Measurements from ENCODE around the gene MOGAT3.

The MOGAT3 gene

DNA sequence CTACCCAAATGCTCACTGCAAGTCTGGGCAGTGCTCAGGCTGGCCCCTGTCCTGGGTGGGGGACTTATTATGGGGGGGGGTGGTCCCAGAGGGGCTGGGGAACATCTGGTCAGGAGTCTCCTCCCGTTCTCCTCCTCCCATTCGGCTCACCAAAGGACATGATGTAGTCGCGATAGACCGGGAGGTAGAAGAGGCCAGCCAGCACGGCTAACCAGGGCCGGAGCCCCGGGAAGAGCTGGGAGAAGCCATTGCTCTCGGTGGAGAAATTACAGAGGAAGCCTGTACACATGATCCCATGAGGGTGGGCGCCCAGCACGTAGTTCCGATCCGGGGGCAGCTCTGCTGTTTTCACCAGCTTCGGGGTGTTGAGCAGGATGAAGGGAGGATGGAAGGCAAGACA lies 2.4 kb downstream of the MOGAT3 start:
- Histone ChIP-seq H3K9me3 (ENCODE audit: control extremely low read depth in 1 of 5, control insufficient read depth in 4 of 5, insufficient read depth in 2 of 5, low read depth in 1 of 5, low read length in 4 of 5) (no peaks in the 10 kb centered on the region), H3K27ac (ENCODE audit: insufficient read depth in 1 of 2, low read depth in 1 of 2, low read length in 2 of 2, poor library complexity in 1 of 2, severe bottlenecking in 2 of 2) (no peak overlapping the region), H3K36me3 (ENCODE audit: control insufficient read depth in 4 of 4, insufficient read depth in 4 of 4, low read length in 3 of 4) (no peaks in the 10 kb centered on the region), H3K4me3 (ENCODE audit: control insufficient read depth in 1 of 7, extremely low read depth in 1 of 7, insufficient read depth in 4 of 7, low read depth in 2 of 7, low read length in 6 of 7) (no peak overlapping the region), H3K27me3 (replicated peaks in 2 of 5; ENCODE audit: control insufficient read depth in 4 of 5, insufficient read depth in 5 of 5, low read length in 4 of 5) (peaks cover 0 to 51% (median 20%) of the 10 kb centered on the region in 5 experiments), H3K4me1 (ENCODE audit: control extremely low read depth in 1 of 4, control insufficient read depth in 4 of 4, insufficient read depth in 4 of 4, low read length in 3 of 4) (peaks cover 0 to 8% (median 6%) of the 10 kb centered on the region in 4 experiments)
- POLR2A ChIA-PET = no interaction called here
- CTCF ChIA-PET = interaction anchor here (0.9 to 1.3 kb wide), 2 partner anchors 54 to 83 kb away, joined by 3 to 4 read pairs; no protein-coding TSS in a partner anchor
- WGBS (ENCODE audit: insufficient coverage) = 77% methylated on average over 10 of the region's 14 CpGs
- no peak for DNase-seq

DNA sequence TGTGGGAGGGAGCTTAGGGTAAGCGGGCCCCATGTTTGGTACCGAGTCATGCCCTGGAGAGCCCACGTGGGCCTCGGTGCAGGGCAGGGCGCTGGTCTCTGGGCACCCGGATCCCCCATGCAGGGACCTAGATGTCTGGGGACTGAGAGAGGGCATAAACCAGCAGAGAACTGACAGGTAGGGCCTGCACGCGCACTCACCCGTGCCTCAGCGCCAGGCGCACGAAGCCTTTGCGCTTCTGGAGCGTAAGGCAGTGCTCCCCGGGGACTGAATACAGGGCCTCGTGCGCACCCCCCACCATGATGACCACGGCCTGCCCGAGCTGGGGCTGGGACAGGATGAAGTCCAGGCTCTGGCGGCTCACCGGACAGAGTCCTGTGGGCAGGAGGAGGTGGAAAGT lies 2.8 kb downstream of the MOGAT3 start:
- CTCF ChIA-PET = interaction anchor here (1.3 kb wide), 1 partner anchor 54 kb away, joined by 4 read pairs; no protein-coding TSS in a partner anchor
- Histone ChIP-seq H3K9me3 (ENCODE audit: control extremely low read depth in 1 of 5, control insufficient read depth in 4 of 5, insufficient read depth in 2 of 5, low read depth in 1 of 5, low read length in 4 of 5) (no peaks in the 10 kb centered on the region), H3K27ac (ENCODE audit: insufficient read depth in 1 of 2, low read depth in 1 of 2, low read length in 2 of 2, poor library complexity in 1 of 2, severe bottlenecking in 2 of 2) (no peak overlapping the region), H3K4me3 (ENCODE audit: control insufficient read depth in 1 of 7, extremely low read depth in 1 of 7, insufficient read depth in 4 of 7, low read depth in 2 of 7, low read length in 6 of 7) (no peak overlapping the region), H3K36me3 (ENCODE audit: control insufficient read depth in 4 of 4, insufficient read depth in 4 of 4, low read length in 3 of 4) (no peaks in the 10 kb centered on the region), H3K4me1 (ENCODE audit: control extremely low read depth in 1 of 4, control insufficient read depth in 4 of 4, insufficient read depth in 4 of 4, low read length in 3 of 4) (peaks cover 0 to 8% (median 6%) of the 10 kb centered on the region in 4 experiments), H3K27me3 (replicated peaks in 2 of 5; ENCODE audit: control insufficient read depth in 4 of 5, insufficient read depth in 5 of 5, low read length in 4 of 5) (peaks cover 0 to 47% (median 19%) of the 10 kb centered on the region in 5 experiments)
- 72% methylated on average over 17 of the region's 21 CpGs for WGBS (ENCODE audit: insufficient coverage)
- no peak for DNase-seq
- POLR2A ChIA-PET = no interaction called here

DNA sequence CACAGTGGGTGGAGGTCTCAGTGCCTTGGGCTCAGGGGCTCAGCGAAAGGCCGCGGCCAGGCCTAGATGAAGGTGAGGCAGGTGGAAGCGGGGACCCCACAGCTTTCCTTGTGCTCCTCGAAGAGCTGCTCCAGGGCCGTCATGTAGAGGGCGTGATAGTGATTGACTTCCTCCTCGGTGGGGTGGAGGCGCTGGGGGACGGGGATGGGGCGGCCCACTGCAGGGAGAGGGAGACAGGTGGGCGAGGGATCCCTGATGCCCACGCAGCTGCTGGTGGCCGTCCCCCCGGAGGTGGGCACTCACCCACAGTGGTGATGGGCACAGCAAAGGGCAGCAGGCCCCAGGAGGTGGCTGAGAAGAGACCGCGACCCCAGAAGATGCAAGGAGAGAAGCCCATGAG lies 5.0 kb downstream of the MOGAT3 start:
- POLR2A ChIA-PET = no interaction called here
- DNase-seq = no peak
- WGBS (ENCODE audit: insufficient coverage) = 91% methylated on average over 15 of the region's 17 CpGs
- Histone ChIP-seq H3K27me3 (replicated peaks in 2 of 5; ENCODE audit: control insufficient read depth in 4 of 5, insufficient read depth in 5 of 5, low read length in 4 of 5) (peaks cover 0 to 25% (median 8%) of the 10 kb centered on the region in 5 experiments), H3K27ac (ENCODE audit: insufficient read depth in 1 of 2, low read depth in 1 of 2, low read length in 2 of 2, poor library complexity in 1 of 2, severe bottlenecking in 2 of 2) (no peak overlapping the region), H3K4me3 (ENCODE audit: control insufficient read depth in 1 of 7, extremely low read depth in 1 of 7, insufficient read depth in 4 of 7, low read depth in 2 of 7, low read length in 6 of 7) (no peak overlapping the region), H3K9me3 (ENCODE audit: control extremely low read depth in 1 of 5, control insufficient read depth in 4 of 5, insufficient read depth in 2 of 5, low read depth in 1 of 5, low read length in 4 of 5) (no peaks in the 10 kb centered on the region), H3K4me1 (ENCODE audit: control extremely low read depth in 1 of 4, control insufficient read depth in 4 of 4, insufficient read depth in 4 of 4, low read length in 3 of 4) (no peaks in the 10 kb centered on the region), H3K36me3 (ENCODE audit: control insufficient read depth in 4 of 4, insufficient read depth in 4 of 4, low read length in 3 of 4) (no peaks in the 10 kb centered on the region)
- CTCF ChIA-PET = interaction anchor here (1.0 to 7.8 kb wide), 4 partner anchors 8 to 89 kb away, joined by 3 to 76 read pairs (median 4); no protein-coding TSS in a partner anchor

DNA sequence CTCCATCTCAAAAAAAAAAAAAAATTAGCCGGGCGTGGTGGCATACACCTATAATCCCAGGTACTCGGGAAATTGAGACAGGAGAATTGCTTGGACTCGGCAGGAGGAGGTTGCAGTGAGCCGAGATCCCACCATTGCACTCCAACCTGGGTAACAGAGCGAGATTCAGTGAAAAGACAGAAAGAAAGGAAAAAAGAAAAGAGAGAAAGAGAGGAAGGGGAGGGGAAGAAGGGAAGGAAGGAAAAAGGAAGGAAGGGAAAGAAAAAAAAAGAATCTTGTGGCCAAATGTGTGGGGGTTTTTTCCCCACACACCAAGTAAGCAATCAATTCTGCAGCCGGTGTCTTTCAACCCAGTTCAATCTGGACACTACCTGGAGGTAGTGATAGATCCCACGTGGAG lies 11.7 kb downstream of the MOGAT3 start:
- Histone ChIP-seq H3K9me3 (ENCODE audit: control extremely low read depth in 1 of 5, control insufficient read depth in 4 of 5, insufficient read depth in 2 of 5, low read depth in 1 of 5, low read length in 4 of 5) (no peaks in the 10 kb centered on the region), H3K36me3 (ENCODE audit: control insufficient read depth in 4 of 4, insufficient read depth in 4 of 4, low read length in 3 of 4) (no peaks in the 10 kb centered on the region), H3K4me3 (ENCODE audit: control insufficient read depth in 1 of 7, extremely low read depth in 1 of 7, insufficient read depth in 4 of 7, low read depth in 2 of 7, low read length in 6 of 7) (no peak overlapping the region), H3K4me1 (ENCODE audit: control extremely low read depth in 1 of 4, control insufficient read depth in 4 of 4, insufficient read depth in 4 of 4, low read length in 3 of 4) (no peaks in the 10 kb centered on the region), H3K27me3 (replicated peaks in 2 of 5; ENCODE audit: control insufficient read depth in 4 of 5, insufficient read depth in 5 of 5, low read length in 4 of 5) (peaks cover 0 to 10% (median 4%) of the 10 kb centered on the region in 5 experiments), H3K27ac (ENCODE audit: insufficient read depth in 1 of 2, low read depth in 1 of 2, low read length in 2 of 2, poor library complexity in 1 of 2, severe bottlenecking in 2 of 2) (no peak overlapping the region)
- CTCF ChIA-PET = interaction anchor here (1.3 kb wide), 1 partner anchor 13 kb away, joined by 3 read pairs; no protein-coding TSS in a partner anchor
- POLR2A ChIA-PET = no interaction called here
- DNase-seq = no peak
- WGBS (ENCODE audit: insufficient coverage) = 92% methylated on average over 6 of the region's 8 CpGs

DNA sequence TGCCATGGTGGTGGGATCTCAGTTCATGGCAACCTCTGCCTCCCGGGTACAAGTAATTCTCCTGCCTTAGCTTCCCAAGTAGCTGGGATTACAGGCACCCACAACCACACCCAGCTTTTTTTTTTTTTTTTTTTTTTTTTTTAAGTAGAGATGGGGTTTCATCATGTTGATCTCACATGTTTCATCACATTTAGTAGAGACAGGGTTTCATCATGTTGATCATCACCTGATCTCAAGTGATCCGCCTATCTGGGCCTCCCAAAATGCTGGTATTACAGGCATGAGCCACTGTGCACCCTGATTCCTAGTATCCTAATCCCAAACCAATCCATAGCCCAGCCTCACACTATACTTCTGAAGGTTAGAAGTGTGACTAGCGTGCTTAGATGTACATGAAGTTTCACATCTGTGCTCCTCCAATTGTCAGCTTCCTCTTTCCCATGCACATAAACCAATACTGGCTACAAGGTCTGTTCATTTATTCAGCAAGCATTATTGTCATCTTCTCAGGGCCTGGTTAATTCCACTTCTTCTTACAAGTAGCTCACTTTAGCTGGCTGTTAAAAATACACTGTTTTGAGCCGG lies 13.9 kb downstream of the MOGAT3 start:
- Histone ChIP-seq H3K27ac (ENCODE audit: insufficient read depth in 1 of 2, low read depth in 1 of 2, low read length in 2 of 2, poor library complexity in 1 of 2, severe bottlenecking in 2 of 2) (no peak overlapping the region), H3K9me3 (ENCODE audit: control extremely low read depth in 1 of 5, control insufficient read depth in 4 of 5, insufficient read depth in 2 of 5, low read depth in 1 of 5, low read length in 4 of 5) (no peaks in the 10 kb centered on the region), H3K36me3 (ENCODE audit: control insufficient read depth in 4 of 4, insufficient read depth in 4 of 4, low read length in 3 of 4) (no peaks in the 10 kb centered on the region), H3K4me3 (ENCODE audit: control insufficient read depth in 1 of 7, extremely low read depth in 1 of 7, insufficient read depth in 4 of 7, low read depth in 2 of 7, low read length in 6 of 7) (no peak overlapping the region), H3K27me3 (replicated peaks in 2 of 5; ENCODE audit: control insufficient read depth in 4 of 5, insufficient read depth in 5 of 5, low read length in 4 of 5) (peaks cover 2 to 19% (median 12%) of the 10 kb centered on the region in 5 experiments), H3K4me1 (ENCODE audit: control extremely low read depth in 1 of 4, control insufficient read depth in 4 of 4, insufficient read depth in 4 of 4, low read length in 3 of 4) (no peaks in the 10 kb centered on the region)
- WGBS (ENCODE audit: insufficient coverage) = 100% methylated on average over 2 of the region's 4 CpGs
- ChIA-PET POLR2A (no interaction called here), CTCF (interaction anchor here (0.5 to 1.1 kb wide), 5 partner anchors 43 to 292 kb away, joined by 3 to 5 read pairs (median 4); no protein-coding TSS in a partner anchor)
- DNase-seq = peak in 1 of 3 donors; percentile 49

DNA sequence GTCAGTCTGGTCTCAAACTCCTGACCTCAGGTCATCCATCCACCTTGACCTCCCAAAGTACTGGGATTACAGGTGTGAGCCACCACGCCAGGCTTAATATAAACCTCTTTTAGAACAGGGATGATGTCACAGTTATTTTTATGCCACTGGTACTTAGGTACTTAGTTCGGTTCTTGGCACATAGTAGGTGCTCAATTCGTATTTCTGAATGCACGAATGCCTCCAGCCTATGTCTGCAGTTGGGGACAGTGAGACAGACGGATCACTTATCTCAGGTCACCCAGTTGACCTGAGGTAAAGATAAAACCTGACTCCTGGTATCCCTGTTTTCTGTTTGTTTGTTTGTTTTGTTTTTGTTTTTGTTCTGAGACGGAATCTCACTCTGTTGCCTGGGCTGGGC lies 14.6 kb downstream of the MOGAT3 start:
- no peaks in the 10 kb centered on the region for H3K9me3 ChIP-seq (ENCODE audit: control extremely low read depth in 1 of 5, control insufficient read depth in 4 of 5, insufficient read depth in 2 of 5, low read depth in 1 of 5, low read length in 4 of 5)
- 89% methylated on average over 4 of the region's 6 CpGs for WGBS (ENCODE audit: insufficient coverage)

DNA sequence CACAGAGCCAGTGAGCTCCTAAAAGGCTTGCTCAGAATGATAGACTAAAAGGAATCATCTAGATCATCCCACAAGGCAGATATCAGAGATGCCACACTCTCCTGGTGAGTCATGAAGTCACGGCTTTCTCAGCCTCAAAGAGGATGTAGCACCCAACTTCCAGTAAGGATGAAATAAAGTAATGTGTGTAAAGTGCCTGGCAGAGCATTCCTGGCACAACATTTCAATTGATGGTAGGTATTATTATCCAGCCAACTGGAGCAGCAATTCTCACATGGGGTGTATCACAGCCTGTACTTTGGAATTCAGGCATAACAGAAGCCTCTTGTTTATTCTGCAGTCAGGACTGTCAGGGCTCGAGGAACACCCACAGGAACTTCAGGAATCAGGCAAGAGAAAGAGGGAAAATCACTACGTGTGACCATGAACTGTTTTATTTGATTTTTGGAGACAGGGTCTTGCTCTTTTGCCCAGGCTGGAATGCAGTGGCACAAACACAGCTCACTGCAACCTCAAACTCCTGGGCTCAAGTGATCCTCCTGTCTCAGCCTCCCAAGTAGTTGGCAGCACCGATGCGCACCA lies 15.5 kb downstream of the MOGAT3 start:
- ChIA-PET CTCF (interaction anchor here (0.9 to 3.2 kb wide), 4 partner anchors 8 to 15 kb away, joined by 3 to 19 read pairs (median 4); no protein-coding TSS in a partner anchor), POLR2A (interaction anchor here (0.6 kb wide), 1 partner anchor 8 kb away, joined by 3 read pairs; no protein-coding TSS in a partner anchor)
- Histone ChIP-seq H3K4me1 (ENCODE audit: control extremely low read depth in 1 of 4, control insufficient read depth in 4 of 4, insufficient read depth in 4 of 4, low read length in 3 of 4) (peaks cover 0 to under 1% (median 0%) of the 10 kb centered on the region in 4 experiments), H3K4me3 (ENCODE audit: control insufficient read depth in 1 of 7, extremely low read depth in 1 of 7, insufficient read depth in 4 of 7, low read depth in 2 of 7, low read length in 6 of 7) (no peak overlapping the region), H3K36me3 (ENCODE audit: control insufficient read depth in 4 of 4, insufficient read depth in 4 of 4, low read length in 3 of 4) (no peaks in the 10 kb centered on the region), H3K27me3 (replicated peaks in 2 of 5; ENCODE audit: control insufficient read depth in 4 of 5, insufficient read depth in 5 of 5, low read length in 4 of 5) (peaks cover 8 to 34% (median 12%) of the 10 kb centered on the region in 5 experiments), H3K9me3 (ENCODE audit: control extremely low read depth in 1 of 5, control insufficient read depth in 4 of 5, insufficient read depth in 2 of 5, low read depth in 1 of 5, low read length in 4 of 5) (no peaks in the 10 kb centered on the region), H3K27ac (ENCODE audit: insufficient read depth in 1 of 2, low read depth in 1 of 2, low read length in 2 of 2, poor library complexity in 1 of 2, severe bottlenecking in 2 of 2) (no peak overlapping the region)
- no peak for DNase-seq
- 80% methylated on average over 4 of the region's 5 CpGs for WGBS (ENCODE audit: insufficient coverage)

More for the DNA sequence above, 14.6 kb downstream of the MOGAT3 start:
- Histone ChIP-seq H3K4me1 (ENCODE audit: control extremely low read depth in 1 of 4, control insufficient read depth in 4 of 4, insufficient read depth in 4 of 4, low read length in 3 of 4) (no peaks in the 10 kb centered on the region), H3K36me3 (ENCODE audit: control insufficient read depth in 4 of 4, insufficient read depth in 4 of 4, low read length in 3 of 4) (no peaks in the 10 kb centered on the region), H3K27me3 (replicated peaks in 2 of 5; ENCODE audit: control insufficient read depth in 4 of 5, insufficient read depth in 5 of 5, low read length in 4 of 5) (peaks cover 3 to 25% (median 12%) of the 10 kb centered on the region in 5 experiments), H3K4me3 (ENCODE audit: control insufficient read depth in 1 of 7, extremely low read depth in 1 of 7, insufficient read depth in 4 of 7, low read depth in 2 of 7, low read length in 6 of 7) (no peak overlapping the region), H3K27ac (ENCODE audit: insufficient read depth in 1 of 2, low read depth in 1 of 2, low read length in 2 of 2, poor library complexity in 1 of 2, severe bottlenecking in 2 of 2) (no peak overlapping the region)
- no peak for DNase-seq
- CTCF ChIA-PET = interaction anchor here (0.6 to 1.1 kb wide), 3 partner anchors 15 to 292 kb away, joined by 3 read pairs; no protein-coding TSS in a partner anchor
- POLR2A ChIA-PET = no interaction called here

Data from common myeloid progenitor, CD34-positive (primary cell).